Activated CD8-positive, alpha-beta memory T cell treated with anti-CD3 and anti-CD28 coated beads for 24 hours (primary cell): ENCODE results near the gene MAPK10.
"Not testable (repeated sequence)": the region's sequence is repeated elsewhere in the genome, so short reads cannot be mapped to it uniquely, and the experiment has no call there.

Experiments used
- DNase-seq: peaks from one replicate; pipeline ENCODE4 v3.0.0-alpha.2; 2020

The MAPK10 gene

DNA sequence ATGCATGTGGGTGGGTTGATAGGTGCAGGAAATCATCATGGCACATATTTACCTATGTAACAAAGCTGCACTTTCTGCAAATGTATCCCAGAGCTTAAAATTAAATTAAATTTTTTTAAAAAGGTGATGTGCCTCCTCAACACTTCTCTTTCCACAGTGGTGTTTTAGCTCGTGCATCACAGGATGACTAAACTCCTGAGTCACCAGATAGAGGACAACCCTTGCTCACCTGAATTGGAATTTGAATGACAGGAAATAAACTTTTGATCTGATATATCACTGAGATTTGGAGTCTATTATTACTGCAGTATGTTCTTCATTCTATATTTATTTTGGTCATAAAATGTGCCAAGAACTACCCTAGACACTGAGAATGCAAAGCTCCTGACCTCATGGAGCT, 185.3 kb downstream of the MAPK10 start:
- DNase-seq: no peak

DNA sequence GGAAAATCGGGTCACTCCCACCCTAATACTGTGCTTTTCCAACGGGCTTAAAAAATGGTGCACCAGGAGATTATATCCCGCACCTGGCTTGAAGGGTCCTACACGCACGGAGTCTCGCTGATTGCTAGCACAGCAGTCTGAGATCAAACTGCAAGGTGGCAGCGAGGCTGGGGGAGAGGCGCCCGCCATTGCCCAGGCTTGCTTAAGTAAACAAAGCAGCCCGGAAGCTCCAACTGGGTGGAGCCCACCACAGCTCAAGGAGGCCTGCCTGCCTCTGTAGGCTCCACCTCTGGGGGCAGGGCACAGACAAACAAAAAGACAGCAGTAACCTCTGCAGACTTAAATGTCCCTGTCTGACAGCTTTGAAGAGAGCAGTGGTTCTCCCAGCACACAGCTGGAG, 191.5 kb downstream of the MAPK10 start:
- DNase-seq: not testable (repeated sequence)

- DNase-seq: no peak
Observed at GRCh38 chr4:86160426-86160825, 199.4 kb downstream of the MAPK10 start.

DNA sequence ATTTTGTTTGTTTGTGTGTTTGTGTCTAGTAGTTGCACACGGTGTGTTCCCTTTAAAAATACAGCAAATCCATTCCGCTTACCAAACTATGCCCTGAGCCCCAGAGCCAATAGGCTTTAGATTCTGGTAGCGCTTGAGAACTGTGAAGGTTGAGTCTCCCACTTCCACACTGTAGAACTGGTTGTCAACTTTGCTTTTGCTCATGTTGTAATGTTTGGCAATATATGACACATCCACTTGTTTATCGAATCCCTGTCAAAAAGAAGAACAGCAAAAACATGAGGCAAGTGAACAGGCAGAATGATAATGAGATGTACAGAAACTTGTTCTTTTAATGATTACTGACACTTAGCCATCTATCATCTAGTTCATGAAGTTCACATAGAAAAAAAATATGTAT, 200.6 kb downstream of the MAPK10 start:
- DNase-seq: no peak

GRCh38 chr4:86156531-86156930, 203.3 kb downstream of the MAPK10 start:
- no peak for DNase-seq

GRCh38 chr4:86155766-86156165, 204.1 kb downstream of the MAPK10 start:
- DNase-seq: no peak

DNA sequence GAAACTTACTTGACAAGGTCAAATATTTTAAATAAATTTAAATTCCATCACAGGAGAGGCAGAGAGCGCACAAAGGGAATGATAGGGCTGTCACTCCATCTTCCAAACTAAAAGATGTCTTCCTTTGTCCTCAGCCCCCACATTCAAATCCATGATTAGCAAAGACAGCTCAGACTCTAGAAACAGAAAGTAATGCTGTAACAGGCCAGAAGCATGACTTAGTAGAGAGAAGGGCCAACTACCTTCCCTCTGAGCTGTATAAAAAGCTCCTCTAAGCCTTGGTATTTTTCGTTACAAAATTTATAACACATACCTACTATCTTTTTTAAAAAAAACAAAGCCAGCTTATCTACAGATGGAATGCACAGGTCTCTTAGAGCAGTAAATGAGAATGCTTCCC, 207.4 kb downstream of the MAPK10 start:
- DNase-seq: no peak

GRCh38 chr4:86151196-86151595, 208.7 kb downstream of the MAPK10 start:
- no peak for DNase-seq

- DNase-seq: no peak
Observed at GRCh38 chr4:86141161-86141560, 218.7 kb downstream of the MAPK10 start.

DNA sequence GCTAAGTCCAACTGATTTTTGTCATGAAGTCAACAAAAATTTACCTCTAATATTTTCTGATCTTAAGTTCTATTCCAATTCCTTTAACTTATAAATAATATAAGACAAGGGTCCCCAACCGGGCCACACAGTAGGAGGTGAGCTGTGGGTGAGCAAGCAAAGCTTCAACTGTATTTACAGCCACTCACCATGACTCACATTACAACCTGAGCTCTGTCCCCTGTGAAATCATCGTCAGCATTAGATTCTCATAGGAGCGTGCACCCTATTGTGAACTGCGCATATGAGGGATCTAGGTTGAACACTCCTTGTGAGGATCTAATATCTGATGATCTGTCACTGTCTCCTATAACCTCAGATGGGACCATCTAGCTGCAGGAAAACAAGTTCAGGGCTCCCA, 227.4 kb downstream of the MAPK10 start:
- no peak for DNase-seq

DNA sequence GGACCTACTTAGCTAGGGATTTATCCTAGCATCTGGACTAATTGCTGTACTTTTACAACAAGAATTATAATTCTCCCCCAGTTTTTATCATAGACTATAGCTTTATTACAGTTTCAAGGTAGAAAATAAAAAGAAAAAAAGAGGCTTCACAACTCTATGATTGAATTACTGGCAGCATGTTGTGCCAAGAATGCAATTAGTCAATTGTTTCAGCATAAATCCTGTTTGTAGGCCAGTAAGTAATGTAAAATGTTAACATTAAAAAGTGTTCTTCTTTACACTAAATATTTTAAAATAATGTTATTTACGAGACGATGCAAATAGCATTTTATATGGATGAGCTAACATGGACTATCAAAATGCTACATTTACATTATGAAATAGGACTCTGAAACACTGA, 228.4 kb downstream of the MAPK10 start:
- no peak for DNase-seq

DNA sequence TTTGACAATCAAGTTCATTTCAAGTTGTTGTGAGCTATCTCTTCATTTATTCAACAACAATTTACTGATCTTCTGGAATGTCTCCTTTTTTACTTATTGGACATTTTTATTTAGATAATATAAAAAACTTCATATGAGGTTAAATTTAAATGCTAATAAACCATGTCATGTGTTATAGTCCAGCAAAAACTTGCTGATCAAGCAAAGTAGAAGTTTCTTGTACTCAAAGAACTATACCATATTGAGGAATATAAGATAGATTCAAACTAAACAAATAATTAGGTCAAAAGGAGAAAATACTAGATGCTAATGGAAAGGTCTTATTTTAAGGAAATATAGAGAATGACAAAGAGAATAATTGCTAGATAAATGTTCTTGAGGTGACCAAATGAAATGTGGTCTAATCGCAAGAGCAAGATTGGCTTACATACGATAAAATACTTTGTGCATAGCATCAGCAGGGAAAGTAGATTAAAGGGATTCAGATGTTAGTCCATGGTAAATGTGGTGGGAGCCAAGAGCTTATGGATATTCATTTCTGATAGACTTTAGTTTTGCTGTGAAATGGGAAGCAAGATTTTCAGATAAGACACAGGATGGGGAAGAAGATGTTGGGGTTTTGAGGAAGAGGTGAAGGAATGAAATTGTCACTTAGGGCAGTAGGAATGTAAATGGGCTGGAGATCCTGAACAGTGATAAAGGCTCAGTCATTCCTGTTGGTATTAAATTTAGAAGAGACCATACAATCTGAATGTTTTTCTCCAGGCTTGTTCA, 229.5 kb downstream of the MAPK10 start:
- no peak for DNase-seq

GRCh38 chr4:86129546-86129945, 230.3 kb downstream of the MAPK10 start:
- DNase-seq: no peak

DNA sequence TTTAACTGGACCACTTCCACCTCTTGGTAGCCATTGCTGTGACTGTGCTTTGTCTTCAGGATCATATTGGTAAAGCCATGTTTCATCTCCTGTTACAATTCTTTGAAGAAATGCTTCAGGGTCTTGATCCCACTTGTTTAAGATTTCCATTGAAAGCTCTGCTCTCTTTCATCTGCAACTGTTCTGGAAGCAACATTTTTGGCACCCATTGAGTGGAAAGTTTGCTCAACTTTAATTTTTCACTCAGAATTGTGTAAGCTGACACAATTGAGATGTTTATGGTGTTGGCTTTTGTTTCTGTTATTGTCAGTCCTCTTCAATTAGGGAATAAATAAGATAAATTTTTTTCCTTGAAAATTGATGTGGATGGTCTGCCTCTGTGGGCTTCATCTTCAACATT, 237.4 kb downstream of the MAPK10 start:
- DNase-seq: no peak

DNA sequence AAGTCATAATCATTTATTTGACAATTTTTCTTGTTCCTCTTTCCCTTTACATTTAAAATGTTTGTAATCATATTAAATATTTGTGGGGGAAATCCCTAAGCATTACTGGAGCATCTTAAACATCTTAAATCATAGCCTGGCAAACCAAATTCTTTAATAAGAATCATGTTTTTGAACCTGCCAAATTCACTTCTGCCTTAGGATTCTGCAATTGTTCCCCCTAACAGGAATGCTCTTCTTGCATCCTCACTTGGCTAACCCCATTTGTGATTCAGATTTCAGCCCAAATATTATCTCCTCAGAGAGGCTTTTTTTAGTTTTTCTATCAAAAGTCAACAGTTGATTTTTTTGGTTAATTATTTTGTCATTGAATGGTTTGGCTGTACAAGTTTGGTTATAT, 241.1 kb downstream of the MAPK10 start:
- no peak for DNase-seq

GRCh38 chr4:86117705-86118302, 242.0 kb downstream of the MAPK10 start:
- DNase-seq: no peak

DNA sequence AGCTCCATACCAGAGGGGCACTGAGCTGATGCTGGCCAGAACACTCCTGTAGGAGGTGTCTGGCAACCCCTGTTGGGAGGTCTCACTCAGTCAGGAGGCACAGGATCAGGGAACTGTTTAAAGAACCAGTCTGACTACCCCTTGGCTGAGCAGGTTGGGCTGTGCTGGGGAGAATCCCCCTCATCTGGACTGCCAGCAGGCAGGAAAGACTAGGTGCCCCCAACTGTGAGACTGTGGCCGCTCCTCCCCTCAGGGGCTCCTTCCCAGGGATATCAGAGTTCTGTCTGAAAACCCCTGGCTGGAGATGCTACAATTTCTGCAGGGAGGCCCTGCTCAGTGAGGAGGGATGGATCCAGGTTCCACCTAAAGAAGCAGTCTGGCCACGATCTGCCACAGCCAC, 245.3 kb downstream of the MAPK10 start:
- no peak for DNase-seq

DNA sequence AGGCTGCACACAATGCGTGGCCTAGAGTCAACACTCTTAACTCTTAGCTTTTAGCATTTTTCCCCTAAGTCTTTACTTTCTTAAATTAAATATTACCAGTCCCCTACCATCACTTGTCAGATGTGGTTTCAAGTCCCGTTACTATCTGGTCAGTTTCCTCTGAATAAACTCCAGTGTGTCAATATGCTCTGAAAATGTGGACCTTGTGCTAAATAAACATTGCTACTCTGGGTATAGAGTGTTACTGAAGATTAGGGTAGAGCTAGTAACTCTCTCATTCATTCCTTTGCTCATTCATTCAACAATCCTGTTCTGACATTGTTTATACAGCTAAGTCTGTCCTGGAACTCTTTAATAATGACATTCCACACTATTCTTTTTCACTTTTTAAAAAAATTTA, 251.0 kb downstream of the MAPK10 start:
- no peak for DNase-seq

DNA sequence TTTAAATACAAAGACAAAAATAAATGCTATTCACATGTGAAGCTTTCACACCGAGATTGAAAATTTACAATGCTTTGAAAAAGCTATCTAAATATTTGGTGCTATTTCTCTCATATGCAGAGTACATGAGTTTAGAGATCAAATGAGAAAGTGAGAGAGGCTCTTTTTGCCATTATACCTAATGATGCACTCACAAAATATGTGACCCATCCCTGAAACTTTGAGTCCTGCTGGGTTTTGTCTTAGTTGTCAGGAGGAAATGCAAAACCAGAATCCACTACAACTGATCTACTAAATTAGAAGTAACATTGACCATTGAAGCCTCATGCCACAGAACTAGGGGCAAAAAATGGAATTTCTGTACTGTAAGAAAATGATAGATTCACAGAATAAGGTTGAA, 251.7 kb downstream of the MAPK10 start:
- DNase-seq: no peak

GRCh38 chr4:86107112-86107511, 252.7 kb downstream of the MAPK10 start:
- DNase-seq: no peak

DNA sequence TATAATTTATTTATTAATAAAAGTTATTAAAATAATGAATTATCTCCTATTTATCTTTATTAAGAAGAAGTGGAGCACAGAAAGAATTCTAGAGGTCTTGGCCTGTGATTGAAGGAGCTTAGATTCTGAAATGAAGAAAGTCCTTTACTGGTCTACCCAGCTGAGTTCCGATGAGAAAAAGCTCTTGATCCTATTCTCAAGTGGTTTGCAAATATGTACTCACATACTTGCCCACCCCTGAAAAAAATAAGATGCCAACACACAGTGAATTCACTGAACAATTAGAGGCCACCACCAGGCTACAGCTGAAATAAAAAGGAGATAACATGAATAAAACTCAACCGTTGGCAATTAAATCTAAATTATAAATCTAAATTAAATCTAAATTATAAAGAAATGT, 253.4 kb downstream of the MAPK10 start:
- no peak for DNase-seq

DNA sequence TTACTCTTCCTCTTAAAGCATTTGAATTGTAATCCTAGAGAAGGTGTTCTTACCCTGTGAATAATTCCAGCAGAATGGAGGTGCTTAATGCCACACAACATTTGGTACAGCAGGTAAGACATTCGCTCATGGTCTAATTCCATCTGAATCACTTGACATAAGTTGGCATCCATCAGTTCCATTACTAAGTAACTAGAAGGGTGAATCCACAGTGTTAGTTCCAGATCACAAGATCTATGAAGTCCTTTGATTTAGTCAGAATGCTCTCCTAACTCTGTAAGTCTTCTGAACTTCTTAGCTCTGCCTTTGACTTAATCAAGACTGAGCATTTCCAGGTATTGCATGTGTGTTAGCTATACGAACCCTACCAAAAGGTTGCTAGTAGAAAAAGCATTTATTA, 258.0 kb downstream of the MAPK10 start:
- DNase-seq: no peak

DNA sequence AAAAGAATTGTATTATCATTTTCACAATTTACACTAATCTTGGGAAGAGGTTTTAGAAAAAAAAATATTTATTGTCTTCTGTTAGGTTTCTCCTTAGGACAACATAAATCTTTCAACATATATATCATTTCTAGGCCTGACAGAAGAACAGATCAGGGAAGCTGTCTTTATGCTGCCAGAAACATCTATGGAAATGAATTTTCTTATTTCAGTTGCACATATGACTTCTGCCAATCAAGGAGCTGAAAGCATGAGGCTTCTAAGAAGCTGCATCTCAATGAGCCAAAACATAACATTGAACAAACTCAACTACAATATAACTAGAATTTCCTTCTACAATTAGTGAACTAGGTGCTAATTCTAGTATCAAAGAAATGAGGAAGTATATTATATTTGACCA, 258.4 kb downstream of the MAPK10 start:
- DNase-seq: no peak

GRCh38 chr4:86100539-86101215, 259.2 kb downstream of the MAPK10 start:
- no peak for DNase-seq
